ENCODE results near the gene GPR37L1.

GRCh38 chr1:202165942-202166843, 43.5 kb downstream of the GPR37L1 start:
- TF ChIP-seq, protein P1, sequence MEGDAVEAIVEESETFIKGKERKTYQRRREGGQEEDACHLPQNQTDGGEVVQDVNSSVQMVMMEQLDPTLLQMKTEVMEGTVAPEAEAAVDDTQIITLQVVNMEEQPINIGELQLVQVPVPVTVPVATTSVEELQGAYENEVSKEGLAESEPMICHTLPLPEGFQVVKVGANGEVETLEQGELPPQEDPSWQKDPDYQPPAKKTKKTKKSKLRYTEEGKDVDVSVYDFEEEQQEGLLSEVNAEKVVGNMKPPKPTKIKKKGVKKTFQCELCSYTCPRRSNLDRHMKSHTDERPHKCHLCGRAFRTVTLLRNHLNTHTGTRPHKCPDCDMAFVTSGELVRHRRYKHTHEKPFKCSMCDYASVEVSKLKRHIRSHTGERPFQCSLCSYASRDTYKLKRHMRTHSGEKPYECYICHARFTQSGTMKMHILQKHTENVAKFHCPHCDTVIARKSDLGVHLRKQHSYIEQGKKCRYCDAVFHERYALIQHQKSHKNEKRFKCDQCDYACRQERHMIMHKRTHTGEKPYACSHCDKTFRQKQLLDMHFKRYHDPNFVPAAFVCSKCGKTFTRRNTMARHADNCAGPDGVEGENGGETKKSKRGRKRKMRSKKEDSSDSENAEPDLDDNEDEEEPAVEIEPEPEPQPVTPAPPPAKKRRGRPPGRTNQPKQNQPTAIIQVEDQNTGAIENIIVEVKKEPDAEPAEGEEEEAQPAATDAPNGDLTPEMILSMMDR (IDR thresholded peaks at IDR 0.05; ENCODE audit: low read length): no peak
- TF ChIP-seq EZH2phosphoT487 (IDR thresholded peaks at IDR 0.05; ENCODE audit: low read length): no peak
- TF ChIP-seq EZH2 (optimal IDR thresholded peaks at IDR 0.05; ENCODE audit: low read depth, low read length): no peak
